Liver (tissue), 9 donors: Measurements from ENCODE around the gene COX7A2. TPM values are rescaled to one million over a fixed set of nuclear protein-coding genes. Genes with fewer than 3 reads are reported as not detected.
A peak's percentile ranks its signal among the peaks of the same experiment; 100 is the strongest.

Experiments used
- DNase-seq: peaks from one replicate; pipeline ENCODE4 v3.0.0-alpha.2; 2017; ENCODE audit warnings: low spot score
- H3K27ac ChIP-seq, 2 donors: one replicate each; pipeline ENCODE4 v1.7.0; 2013; ENCODE audit warnings: inconsistent platforms in 2 of 2, low read length in 2 of 2, control low read depth in 1 of 2, low read depth in 1 of 2, mild to moderate bottlenecking in 1 of 2
- H3K27me3 ChIP-seq, 4 donors: one replicate each; pipeline versions ENCODE4 v1.6.1 to v1.7.0; 2013; ENCODE audit warnings: low read length in 3 of 4, inconsistent platforms in 1 of 4, mild to moderate bottlenecking in 1 of 4, moderate library complexity in 1 of 4; ENCODE audit not compliant: control insufficient read depth in 4 of 4, insufficient read depth in 4 of 4
- H3K36me3 ChIP-seq, 4 donors: one replicate each; pipeline versions ENCODE4 v1.6.1 to v1.7.0; 2013; ENCODE audit warnings: low read length in 3 of 4, mild to moderate bottlenecking in 3 of 4, low read depth in 1 of 4, moderate library complexity in 1 of 4; ENCODE audit not compliant: control insufficient read depth in 4 of 4, insufficient read depth in 3 of 4
- H3K4me1 ChIP-seq, 4 donors: one replicate each; pipeline versions ENCODE4 v1.6.1 to v1.7.0; 2013; ENCODE audit warnings: low read length in 3 of 4, mild to moderate bottlenecking in 3 of 4, moderate library complexity in 1 of 4; ENCODE audit not compliant: control insufficient read depth in 4 of 4, insufficient read depth in 4 of 4
- H3K4me3 ChIP-seq, 3 donors: one replicate each; pipeline versions ENCODE4 v1.6.1 to v1.7.0; 2013; ENCODE audit warnings: low read length in 3 of 3, control low read depth in 1 of 3, low read depth in 1 of 3, mild to moderate bottlenecking in 1 of 3
- H3K9ac ChIP-seq, 2 donors: one replicate each; pipeline ENCODE4 v1.7.0; 2013; ENCODE audit warnings: low read length in 2 of 2, mild to moderate bottlenecking in 2 of 2, moderate library complexity in 2 of 2, control low read depth in 1 of 2, low read depth in 1 of 2
- H3K9me3 ChIP-seq, 4 donors: one replicate each; pipeline versions ENCODE4 v1.6.1 to v1.7.0; 2013; ENCODE audit warnings: low read length in 3 of 4; ENCODE audit not compliant: control insufficient read depth in 4 of 4
- EGR1 ChIP-seq, 2 donors: IDR thresholded peaks; 2 replicates each; pipeline ENCODE4 v1.6.1; 2016 to 2018; ENCODE audit warnings: antibody characterized with exemption in 2 of 2, low read depth in 2 of 2
- FOXA1 ChIP-seq: IDR thresholded peaks from 2 replicates; pipeline ENCODE4 v1.6.1; 2016; ENCODE audit warnings: antibody characterized with exemption
- FOXA2 ChIP-seq: IDR thresholded peaks from 2 replicates; pipeline ENCODE4 v1.6.1; 2016; ENCODE audit warnings: antibody characterized with exemption
- GABPA ChIP-seq, 2 donors: IDR thresholded peaks in 1 of 2; conservative IDR thresholded peaks in 1 of 2; 2 replicates each; pipeline ENCODE4 v1.6.1; 2016; ENCODE audit warnings: antibody characterized with exemption in 2 of 2, mild to moderate bottlenecking in 1 of 2, moderate library complexity in 1 of 2
- HNF4A ChIP-seq, 2 donors: conservative IDR thresholded peaks; 2 replicates each; pipeline ENCODE4 v1.6.1; 2016; ENCODE audit warnings: antibody characterized with exemption in 2 of 2, mild to moderate bottlenecking in 2 of 2
- HNF4G ChIP-seq: IDR thresholded peaks from 2 replicates; pipeline ENCODE4 v1.6.1; 2016; ENCODE audit warnings: antibody characterized with exemption
- JUND ChIP-seq, 2 donors: IDR thresholded peaks; 2 replicates each; pipeline ENCODE4 v1.6.1; 2016; ENCODE audit warnings: antibody characterized with exemption in 2 of 2
- MAX ChIP-seq: IDR thresholded peaks from 2 replicates; pipeline ENCODE4 v1.6.1; 2016; ENCODE audit warnings: antibody characterized with exemption
- RAD21 ChIP-seq, 2 donors: IDR thresholded peaks; 2 replicates each; pipeline ENCODE4 v1.6.1; 2016; ENCODE audit warnings: antibody characterized with exemption in 2 of 2, mild to moderate bottlenecking in 2 of 2
- RXRA ChIP-seq, 2 donors: IDR thresholded peaks; 2 replicates each; pipeline ENCODE4 v1.6.1; 2017 to 2018; ENCODE audit warnings: antibody characterized with exemption in 2 of 2, mild to moderate bottlenecking in 1 of 2
- SP1 ChIP-seq: IDR thresholded peaks from 2 replicates; pipeline ENCODE4 v1.6.1; 2018; ENCODE audit warnings: antibody characterized with exemption, mild to moderate bottlenecking
- TAF1 ChIP-seq: conservative IDR thresholded peaks from 2 replicates; pipeline ENCODE4 v1.6.1; 2016; ENCODE audit warnings: antibody characterized with exemption, mild to moderate bottlenecking
- YY1 ChIP-seq: IDR thresholded peaks from 2 replicates; pipeline ENCODE4 v1.6.1; 2016; ENCODE audit warnings: antibody characterized with exemption, mild to moderate bottlenecking
- ZBTB33 ChIP-seq: IDR thresholded peaks from 2 replicates; pipeline ENCODE4 v1.6.1; 2016; ENCODE audit warnings: antibody characterized with exemption
- WGBS: extraction: QIAGEN DNeasy Blood & Tissue Kit; methylation state at CpG from one replicate; pipeline ENCODE4 v1.1.7; 2013; 5-methylcytosine and 5-hydroxymethylcytosine counted together
- polyA plus RNA-seq, 2 donors: library from polyadenylated mRNA; stranded (reverse) in 1 of 2; unstranded in 1 of 2; fragments of 200-250 nt in 1 of 2; fragments of >200 nt in 1 of 2; fragmentation: Nextera tagmentation in 1 of 2; extraction: Ambion mirVana in 1 of 2; gene quantifications; one replicate each; pipeline versions ENCODE4 v1.2.1 to v1.2.3, GENCODE V29; 2013 to 2015
- total RNA-seq, 2 donors: library from RNA; depleted of rRNA; stranded (reverse); fragments of >200 nt; gene quantifications; one replicate each; pipeline ENCODE4 v1.2.3, GENCODE V29; 2014
- TF ChIP-seq, protein P1 (sequence below): IDR thresholded peaks from 2 replicates; pipeline ENCODE4 v1.6.1; 2016; ENCODE audit warnings: antibody characterized with exemption, mild to moderate bottlenecking
- TF ChIP-seq, protein P2 (sequence below): fragments of 150-350 bp; IDR thresholded peaks from 2 replicates; pipeline ENCODE4 v1.5.1; 2017; ENCODE audit warnings: improper control_type of control experiment, low read depth, low read length; ENCODE audit not compliant: missing input control
- TF ChIP-seq, protein P3 (sequence below): IDR thresholded peaks from 2 replicates; pipeline ENCODE4 v1.6.1; 2016; ENCODE audit warnings: antibody characterized with exemption
- donor health status: healthy.
- donor health status: healthy.
- donor health status: healthy.
- donor health status: healthy.
- donor health status: healthy.

Gene COX7A2
- total and polyA plus RNA-seq, 4 donors, result 69.8 to 583 (median 289) TPM

DNA sequence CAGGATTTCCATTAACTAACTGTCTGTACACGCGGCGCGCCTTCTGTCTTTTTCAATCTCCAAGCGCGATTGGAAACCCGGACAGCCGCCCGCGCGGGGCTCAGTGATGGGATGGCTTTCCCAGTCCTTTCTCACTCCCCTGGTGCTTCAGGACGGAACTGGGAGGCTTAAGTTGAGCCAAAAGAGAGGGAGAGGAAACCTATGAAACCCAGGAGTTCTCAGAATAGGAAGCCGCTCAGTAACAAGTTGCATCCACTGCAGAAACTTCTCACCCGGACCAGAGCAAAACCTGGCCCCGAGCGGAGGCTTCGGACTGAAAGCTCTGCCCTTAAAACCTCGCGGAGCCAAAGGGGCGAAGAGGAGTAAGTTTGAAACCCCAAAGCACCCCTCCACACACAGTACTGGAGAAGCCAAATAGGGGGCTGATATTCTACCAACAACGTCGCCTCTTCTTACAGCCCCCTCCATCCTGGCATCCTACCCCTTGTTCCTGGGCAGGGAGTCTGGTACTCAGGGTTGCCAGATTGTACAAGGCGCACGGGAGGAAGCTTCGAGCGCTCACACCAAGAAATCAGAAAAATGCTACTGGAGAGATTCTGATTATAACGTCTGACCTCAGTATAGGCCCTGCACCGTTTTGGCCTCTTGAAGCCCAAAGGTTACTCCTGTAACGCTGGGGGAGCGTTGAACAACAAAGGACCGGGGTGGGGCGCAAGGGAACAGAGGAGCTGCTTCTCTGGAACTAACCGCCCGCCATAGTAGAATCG is 36.8 kb downstream of the COX7A2 start:
- H3K27ac ChIP-seq, result no peak overlapping the region
- no peak overlapping the region for H3K9ac ChIP-seq
- peak overlapping the region in 1 of 3 donors; percentile 16 for H3K4me3 ChIP-seq
- DNase-seq, result no peak
- peaks cover 18 to 52% (median 33%) of the 10 kb centered on the region in 4 donors for H3K4me1 ChIP-seq
- WGBS, result 10% methylated on average over 35 of the region's 35 CpGs
- H3K9me3 ChIP-seq, result no peaks in the 10 kb centered on the region
- TF ChIP-seq GABPA (IDR thresholded peaks at IDR 0.05 in 1 of 2, conservative IDR thresholded peaks at IDR 0.05 in 1 of 2) (no peak), RXRA (IDR thresholded peaks at IDR 0.05) (no peak), FOXA2 (no peak), YY1 (no peak), HNF4A (conservative IDR thresholded peaks at IDR 0.05) (no peak), TAF1 (no peak), JUND (IDR thresholded peaks at IDR 0.05) (no peak), EGR1 (IDR thresholded peaks at IDR 0.05; ENCODE audit: low read depth in 2 of 2) (no peak), ZBTB33 (no peak), RAD21 (IDR thresholded peaks at IDR 0.05) (no peak), FOXA1 (no peak), MAX (no peak), SP1 (no peak), HNF4G (no peak)
- TF ChIP-seq, protein P1, sequence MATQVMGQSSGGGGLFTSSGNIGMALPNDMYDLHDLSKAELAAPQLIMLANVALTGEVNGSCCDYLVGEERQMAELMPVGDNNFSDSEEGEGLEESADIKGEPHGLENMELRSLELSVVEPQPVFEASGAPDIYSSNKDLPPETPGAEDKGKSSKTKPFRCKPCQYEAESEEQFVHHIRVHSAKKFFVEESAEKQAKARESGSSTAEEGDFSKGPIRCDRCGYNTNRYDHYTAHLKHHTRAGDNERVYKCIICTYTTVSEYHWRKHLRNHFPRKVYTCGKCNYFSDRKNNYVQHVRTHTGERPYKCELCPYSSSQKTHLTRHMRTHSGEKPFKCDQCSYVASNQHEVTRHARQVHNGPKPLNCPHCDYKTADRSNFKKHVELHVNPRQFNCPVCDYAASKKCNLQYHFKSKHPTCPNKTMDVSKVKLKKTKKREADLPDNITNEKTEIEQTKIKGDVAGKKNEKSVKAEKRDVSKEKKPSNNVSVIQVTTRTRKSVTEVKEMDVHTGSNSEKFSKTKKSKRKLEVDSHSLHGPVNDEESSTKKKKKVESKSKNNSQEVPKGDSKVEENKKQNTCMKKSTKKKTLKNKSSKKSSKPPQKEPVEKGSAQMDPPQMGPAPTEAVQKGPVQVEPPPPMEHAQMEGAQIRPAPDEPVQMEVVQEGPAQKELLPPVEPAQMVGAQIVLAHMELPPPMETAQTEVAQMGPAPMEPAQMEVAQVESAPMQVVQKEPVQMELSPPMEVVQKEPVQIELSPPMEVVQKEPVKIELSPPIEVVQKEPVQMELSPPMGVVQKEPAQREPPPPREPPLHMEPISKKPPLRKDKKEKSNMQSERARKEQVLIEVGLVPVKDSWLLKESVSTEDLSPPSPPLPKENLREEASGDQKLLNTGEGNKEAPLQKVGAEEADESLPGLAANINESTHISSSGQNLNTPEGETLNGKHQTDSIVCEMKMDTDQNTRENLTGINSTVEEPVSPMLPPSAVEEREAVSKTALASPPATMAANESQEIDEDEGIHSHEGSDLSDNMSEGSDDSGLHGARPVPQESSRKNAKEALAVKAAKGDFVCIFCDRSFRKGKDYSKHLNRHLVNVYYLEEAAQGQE, result no peak
- TF ChIP-seq, protein P2, sequence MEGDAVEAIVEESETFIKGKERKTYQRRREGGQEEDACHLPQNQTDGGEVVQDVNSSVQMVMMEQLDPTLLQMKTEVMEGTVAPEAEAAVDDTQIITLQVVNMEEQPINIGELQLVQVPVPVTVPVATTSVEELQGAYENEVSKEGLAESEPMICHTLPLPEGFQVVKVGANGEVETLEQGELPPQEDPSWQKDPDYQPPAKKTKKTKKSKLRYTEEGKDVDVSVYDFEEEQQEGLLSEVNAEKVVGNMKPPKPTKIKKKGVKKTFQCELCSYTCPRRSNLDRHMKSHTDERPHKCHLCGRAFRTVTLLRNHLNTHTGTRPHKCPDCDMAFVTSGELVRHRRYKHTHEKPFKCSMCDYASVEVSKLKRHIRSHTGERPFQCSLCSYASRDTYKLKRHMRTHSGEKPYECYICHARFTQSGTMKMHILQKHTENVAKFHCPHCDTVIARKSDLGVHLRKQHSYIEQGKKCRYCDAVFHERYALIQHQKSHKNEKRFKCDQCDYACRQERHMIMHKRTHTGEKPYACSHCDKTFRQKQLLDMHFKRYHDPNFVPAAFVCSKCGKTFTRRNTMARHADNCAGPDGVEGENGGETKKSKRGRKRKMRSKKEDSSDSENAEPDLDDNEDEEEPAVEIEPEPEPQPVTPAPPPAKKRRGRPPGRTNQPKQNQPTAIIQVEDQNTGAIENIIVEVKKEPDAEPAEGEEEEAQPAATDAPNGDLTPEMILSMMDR, result no peak
- TF ChIP-seq, protein P3, sequence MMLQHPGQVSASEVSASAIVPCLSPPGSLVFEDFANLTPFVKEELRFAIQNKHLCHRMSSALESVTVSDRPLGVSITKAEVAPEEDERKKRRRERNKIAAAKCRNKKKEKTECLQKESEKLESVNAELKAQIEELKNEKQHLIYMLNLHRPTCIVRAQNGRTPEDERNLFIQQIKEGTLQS, result no peak
- peaks cover 0 to 26% (median 11%) of the 10 kb centered on the region in 4 donors for H3K27me3 ChIP-seq
- H3K36me3 ChIP-seq, result no peaks in the 10 kb centered on the region
